GM12878 (cell line): ENCODE results near the gene TMEM161B. TPM values are rescaled to one million over a fixed set of nuclear protein-coding genes. Genes with fewer than 3 reads are reported as not detected.

Experiments used
- ATAC-seq: fragments of 200-7000 bp; cut with Tn5 transposase; 3 replicates; pipeline ENCODE4 v1.9.1; 2020; ENCODE audit warnings: mild to moderate bottlenecking, moderate library complexity
- BruUV-seq: library from RNA; stranded (reverse); fragments of 400-500 nt; replicated peaks from 2 replicates; lab custom pipeline; 2021; lab: Mats Ljungman, UMichigan
- CTCF ChIA-PET: fragments of 300-600 bp; sonication (Branson Sonifier 250); formaldehyde crosslinking; extraction: SDS; loops from one replicate; lab custom pipeline; 2021; ENCODE audit warnings: inconsistent platforms; lab: Yijun Ruan, JAX
- POLR2A ChIA-PET: fragments of 350-600 bp; formaldehyde crosslinking; extraction: SDS; loops from one replicate; lab custom pipeline; 2021; ENCODE audit warnings: inconsistent platforms; lab: Charles Lee
- RAD21 ChIA-PET: fragments of 300-600 bp; sonication (Branson Sonifier 250); formaldehyde crosslinking; loops from one replicate; lab custom pipeline; 2023; ENCODE audit warnings: antibody characterized with exemption; ENCODE audit not compliant: unreplicated experiment; lab: Charles Lee
- SMC1A ChIA-PET: fragments of 300-600 bp; sonication (Branson Sonifier 250); formaldehyde crosslinking; loops from one replicate; lab custom pipeline; 2023; ENCODE audit not compliant: unreplicated experiment, uncharacterized antibody; lab: Charles Lee
- DNase-seq: peaks from one replicate; pipeline ENCODE4 v3.0.0-alpha.2; 2011; ENCODE audit warnings: low read depth, low spot score
- FAIRE-seq: peaks from 3 replicates; lab custom pipeline; 2011; peaks lifted over from hg19 to GRCh38; lab: Jason Lieb, UNC
- H2AFZ ChIP-seq: 2 replicates; pipeline ENCODE4 v1.6.0; 2011; ENCODE audit warnings: low read depth, low read length, control low read depth; ENCODE audit not compliant: control insufficient read depth
- H3K27ac ChIP-seq: 2 replicates; pipeline ENCODE4 v1.5.1; 2011; ENCODE audit warnings: control low read depth; ENCODE audit not compliant: control insufficient read depth, insufficient read depth
- H3K27me3 ChIP-seq, 2 experiments: replicated peaks in 1 of 2; 2 replicates each; pipeline versions ENCODE4 v1.6.0 to v1.6.1; 2011; ENCODE audit warnings: low read length in 1 of 2; ENCODE audit not compliant: control insufficient read depth in 2 of 2, insufficient read depth in 2 of 2
- H3K36me3 ChIP-seq, 2 experiments: 2 replicates each; pipeline ENCODE4 v1.5.1; 2011; ENCODE audit warnings: low read length in 1 of 2; ENCODE audit not compliant: control insufficient read depth in 2 of 2, insufficient read depth in 2 of 2
- H3K4me1 ChIP-seq: 2 replicates; pipeline ENCODE4 v1.6.1; 2011; ENCODE audit warnings: mild to moderate bottlenecking, low read length, moderate library complexity, mixed read lengths; ENCODE audit not compliant: control insufficient read depth, insufficient read depth
- H3K4me2 ChIP-seq: 2 replicates; pipeline ENCODE4 v1.6.0; 2011; ENCODE audit warnings: control low read depth; ENCODE audit not compliant: control insufficient read depth, insufficient read depth
- H3K4me3 ChIP-seq: fragments of 200-600 bp; sonication (generic); 2 replicates; pipeline ENCODE4 v1.5.1; 2016
- H3K79me2 ChIP-seq: 2 replicates; pipeline ENCODE4 v1.6.0; 2011; ENCODE audit warnings: low read length; ENCODE audit not compliant: control insufficient read depth, insufficient read depth
- H3K9ac ChIP-seq: 2 replicates; pipeline ENCODE4 v1.8.0; 2011; ENCODE audit warnings: low read length, control low read depth, mixed read lengths; ENCODE audit not compliant: control insufficient read depth, insufficient read depth
- H3K9me3 ChIP-seq: replicated peaks from 3 replicates; pipeline ENCODE4 v1.5.1; 2011; ENCODE audit warnings: mild to moderate bottlenecking, low read length; ENCODE audit not compliant: control insufficient read depth, insufficient read depth
- H4K20me1 ChIP-seq: 2 replicates; pipeline ENCODE4 v1.6.0; 2011; ENCODE audit not compliant: control insufficient read depth, insufficient read depth
- CBX5 ChIP-seq: sonication (generic); IDR thresholded peaks from 2 replicates; pipeline ENCODE4 v1.6.1; 2016; ENCODE audit warnings: low read depth, moderate library complexity, mild to moderate bottlenecking, inconsistent platforms
- FOS ChIP-seq: IDR thresholded peaks from 3 replicates; pipeline ENCODE4 v1.6.1; 2011; ENCODE audit warnings: borderline replicate concordance; ENCODE audit not compliant: insufficient read length; ENCODE audit errors: extremely low read depth
- FOXK2 ChIP-seq: fragments of 450-650 bp; IDR thresholded peaks from 2 replicates; pipeline ENCODE4 v1.6.1; 2017; ENCODE audit warnings: mild to moderate bottlenecking, moderate library complexity
- HDAC2 ChIP-seq: fragments of 200-600 bp; sonication (generic); IDR thresholded peaks from 2 replicates; pipeline ENCODE4 v1.6.1; 2017
- JUND ChIP-seq: IDR thresholded peaks from 2 replicates; pipeline ENCODE4 v1.6.1; 2012; ENCODE audit warnings: low read depth, mild to moderate bottlenecking, low read length, improper control_type of control experiment, moderate library complexity
- KAT2A ChIP-seq: conservative IDR thresholded peaks from 2 replicates; pipeline ENCODE4 v1.6.1; 2011; ENCODE audit warnings: low read depth, low read length; ENCODE audit not compliant: control insufficient read depth
- MYB ChIP-seq: fragments of 150-350 bp; IDR thresholded peaks from 2 replicates; pipeline ENCODE4 v1.6.1; 2014; ENCODE audit warnings: mild to moderate bottlenecking, low read depth, low read length, borderline replicate concordance
- NFYB ChIP-seq: IDR thresholded peaks from 2 replicates; pipeline ENCODE4 v1.6.1; 2011; ENCODE audit warnings: low read depth, mild to moderate bottlenecking, low read length, improper control_type of control experiment, moderate library complexity; ENCODE audit not compliant: insufficient read depth
- RAD51 ChIP-seq: fragments of 450-650 bp; IDR thresholded peaks from 2 replicates; pipeline ENCODE4 v1.6.1; 2016; ENCODE audit warnings: moderate library complexity, mild to moderate bottlenecking, inconsistent platforms
- RELA ChIP-seq: fragments of 450-650 bp; IDR thresholded peaks from 2 replicates; pipeline ENCODE4 v1.8.0; 2014; ENCODE audit warnings: borderline replicate concordance; ENCODE audit not compliant: partially characterized antibody
- SUZ12 ChIP-seq: fragments of 200-600 bp; sonication (generic); IDR thresholded peaks from one replicate; pipeline ENCODE4 v1.6.1; 2018; ENCODE audit warnings: antibody characterized with exemption, mild to moderate bottlenecking; ENCODE audit not compliant: unreplicated experiment
- TARDBP ChIP-seq: IDR thresholded peaks from 2 replicates; pipeline ENCODE4 v1.6.1; 2016; ENCODE audit warnings: borderline replicate concordance
- WGBS: methylation state at CpG from one replicate; pipeline ENCODE4 v1.1.6; 2016; ENCODE audit warnings: low lambda C conversion rate; ENCODE audit not compliant: insufficient replicate concordance, insufficient coverage; ENCODE audit errors: missing lambda C conversion rate; 5-methylcytosine and 5-hydroxymethylcytosine counted together
- in situ Hi-C: fragments of 300-500 bp; cut with MboI; formaldehyde crosslinking; loops from 9 replicates; pipeline ENCODE4 v1.14.3; 2018; ENCODE audit warnings: mixed read lengths
- intact Hi-C: fragments of 100-400 bp; cut with micrococcal nuclease; formaldehyde crosslinking; loops from one replicate; pipeline ENCODE4 v1.14.2; 2022; ENCODE audit not compliant: unreplicated experiment
- polyA plus RNA-seq, 11 experiments: library from polyadenylated mRNA; depleted of rRNA in 4 of 11; unstranded in 6 of 11; stranded (reverse) in 5 of 11; fragments of >200 nt; fragmentation: Nextera tagmentation in 4 of 11; fragmentation: Illumina TruSeq in 1 of 11; extraction: Ambion mirVana in 4 of 11; extraction: Trizol in 1 of 11; gene quantifications; 1 replicate in 1 of 11; 2 replicates in 10 of 11; pipeline versions ENCODE4 v1.2.1 to v1.2.3, GENCODE V29; 2011 to 2016; ENCODE audit warnings: inconsistent platforms in 2 of 11, missing spikeins in 2 of 11, low read depth in 1 of 11
- total RNA-seq, 4 experiments: library from RNA; depleted of rRNA in 3 of 4; stranded (reverse); fragments of >200 nt in 3 of 4; fragmentation: Illumina TruSeq in 1 of 4; extraction: Trizol in 1 of 4; gene quantifications; 2 replicates each; pipeline versions ENCODE4 v1.2.1 to v1.2.3, GENCODE V29; 2013 to 2021
- TF ChIP-seq, protein P1 (sequence below): IDR thresholded peaks from 2 replicates; pipeline ENCODE4 v1.6.1; 2012; ENCODE audit warnings: low read depth, low read length, improper control_type of control experiment
- TF ChIP-seq, protein P2 (sequence below): fragments of 450-650 bp; IDR thresholded peaks from 2 replicates; pipeline ENCODE4 v1.6.1; 2016; ENCODE audit warnings: mild to moderate bottlenecking

The TMEM161B gene
- total and polyA plus RNA-seq, 10 of the 15 experiments (the other 5 are each of a cell fraction or from before 2014, with no cell fraction given), result 13.8 to 38.9 (median 25.0) TPM

DNA sequence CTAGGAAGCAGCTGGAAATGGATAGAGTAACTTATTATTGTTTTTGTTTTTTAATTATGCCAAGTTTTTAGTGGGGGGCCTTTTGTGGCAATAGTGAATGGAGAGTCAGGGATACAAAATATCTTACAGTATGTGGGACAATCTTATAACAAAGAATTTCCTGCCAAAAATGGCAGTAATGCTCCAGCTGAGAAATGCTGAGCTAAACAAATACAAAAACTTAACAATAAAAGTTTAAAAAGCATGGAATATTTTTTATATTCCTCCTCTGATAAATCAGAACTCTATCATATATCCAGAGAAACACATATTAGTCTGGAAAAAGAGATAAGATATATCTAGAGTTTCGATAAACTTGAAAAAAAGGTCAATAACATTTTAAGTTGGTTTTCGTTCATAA is 110.6 kb downstream of the TMEM161B start:
- H3K4me1 ChIP-seq, result no peaks in the 10 kb centered on the region
- intact Hi-C loops, result no loop called here
- H3K9ac ChIP-seq, result no peak overlapping the region
- no peak overlapping the region for H3K4me3 ChIP-seq
- POLR2A ChIA-PET, result no interaction called here
- ATAC-seq, result no peak
- in situ Hi-C loops, result no loop called here
- no peak overlapping the region for H2AFZ ChIP-seq
- RAD21 ChIA-PET, result no interaction called here
- H3K79me2 ChIP-seq, result no peaks in the 10 kb centered on the region
- H3K36me3 ChIP-seq, result no peaks in the 10 kb centered on the region
- no TSS peak for BruUV-seq
- TF ChIP-seq, protein P1, sequence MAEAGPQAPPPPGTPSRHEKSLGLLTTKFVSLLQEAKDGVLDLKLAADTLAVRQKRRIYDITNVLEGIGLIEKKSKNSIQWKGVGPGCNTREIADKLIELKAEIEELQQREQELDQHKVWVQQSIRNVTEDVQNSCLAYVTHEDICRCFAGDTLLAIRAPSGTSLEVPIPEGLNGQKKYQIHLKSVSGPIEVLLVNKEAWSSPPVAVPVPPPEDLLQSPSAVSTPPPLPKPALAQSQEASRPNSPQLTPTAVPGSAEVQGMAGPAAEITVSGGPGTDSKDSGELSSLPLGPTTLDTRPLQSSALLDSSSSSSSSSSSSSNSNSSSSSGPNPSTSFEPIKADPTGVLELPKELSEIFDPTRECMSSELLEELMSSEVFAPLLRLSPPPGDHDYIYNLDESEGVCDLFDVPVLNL, result no peak
- TF ChIP-seq RAD51, result no peak
- TF ChIP-seq TARDBP, result no peak
- no peak for TF ChIP-seq FOS
- TF ChIP-seq JUND, result no peak
- TF ChIP-seq MYB, result no peak
- TF ChIP-seq HDAC2, result no peak
- H3K9me3 ChIP-seq, result no peaks in the 10 kb centered on the region
- H3K27me3 ChIP-seq, result no peaks in the 10 kb centered on the region
- H3K27ac ChIP-seq, result no peak overlapping the region
- no peak for DNase-seq
- SMC1A ChIA-PET, result no interaction called here
- 2% methylated on average over 2 of the region's 2 CpGs for WGBS
- CTCF ChIA-PET, result no interaction called here
- no peak for FAIRE-seq
- H3K4me2 ChIP-seq, result no peak overlapping the region
- no peaks in the 10 kb centered on the region for H4K20me1 ChIP-seq

DNA sequence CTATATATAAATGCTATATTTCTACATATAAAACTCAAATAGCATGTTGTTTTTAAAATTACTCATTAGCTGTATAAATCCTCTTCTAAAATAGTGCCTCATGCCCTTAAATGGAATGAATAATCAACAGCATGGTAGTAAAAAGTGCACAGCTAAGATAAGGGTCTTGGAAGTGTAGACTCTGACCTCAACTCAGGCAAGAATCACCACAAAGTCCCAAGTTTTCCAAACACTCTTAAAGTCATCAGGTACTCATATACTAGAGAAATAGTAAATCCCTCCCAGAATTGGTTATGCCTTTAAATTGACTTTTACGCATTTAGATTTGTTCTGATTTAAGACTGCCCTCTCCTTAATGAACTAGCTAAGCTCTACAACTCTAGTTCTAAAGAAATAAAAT is 113.8 kb downstream of the TMEM161B start:
- Histone ChIP-seq H3K4me2 (no peak overlapping the region), H3K9me3 (no peaks in the 10 kb centered on the region), H3K36me3 (no peaks in the 10 kb centered on the region), H3K4me1 (no peaks in the 10 kb centered on the region), H3K9ac (no peak overlapping the region), H3K4me3 (no peak overlapping the region), H2AFZ (no peak overlapping the region), H3K79me2 (no peaks in the 10 kb centered on the region), H3K27me3 (no peaks in the 10 kb centered on the region), H3K27ac (no peak overlapping the region), H4K20me1 (no peaks in the 10 kb centered on the region)
- POLR2A ChIA-PET, result no interaction called here
- WGBS, result 95% methylated on average over 1 of the region's 1 CpG
- RAD21 ChIA-PET, result no interaction called here
- SMC1A ChIA-PET, result no interaction called here
- no TSS peak for BruUV-seq
- TF ChIP-seq RELA (no peak), SUZ12 (no peak), NFYB (no peak), KAT2A (no peak), CBX5 (no peak), FOXK2 (no peak)
- TF ChIP-seq, protein P2, sequence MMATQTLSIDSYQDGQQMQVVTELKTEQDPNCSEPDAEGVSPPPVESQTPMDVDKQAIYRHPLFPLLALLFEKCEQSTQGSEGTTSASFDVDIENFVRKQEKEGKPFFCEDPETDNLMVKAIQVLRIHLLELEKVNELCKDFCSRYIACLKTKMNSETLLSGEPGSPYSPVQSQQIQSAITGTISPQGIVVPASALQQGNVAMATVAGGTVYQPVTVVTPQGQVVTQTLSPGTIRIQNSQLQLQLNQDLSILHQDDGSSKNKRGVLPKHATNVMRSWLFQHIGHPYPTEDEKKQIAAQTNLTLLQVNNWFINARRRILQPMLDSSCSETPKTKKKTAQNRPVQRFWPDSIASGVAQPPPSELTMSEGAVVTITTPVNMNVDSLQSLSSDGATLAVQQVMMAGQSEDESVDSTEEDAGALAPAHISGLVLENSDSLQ, result no peak
- CTCF ChIA-PET, result no interaction called here
- intact Hi-C loops (no loop called here), in situ Hi-C loops (no loop called here)
- ATAC-seq (no peak), DNase-seq (no peak), FAIRE-seq (no peak)
